A549 (cell line): Measurements from ENCODE around the gene PHOSPHO2.

Experiments used
- HOXB13 ChIP-seq: fragments of 250-450 bp; sonication (Bioruptor Pico); IDR thresholded peaks from 2 replicates; pipeline ENCODE4 v1.5.0; 2020; ENCODE audit warnings: low read depth, mild to moderate bottlenecking, moderate library complexity
- KDM5A ChIP-seq: fragments of 200-600 bp; sonication (generic); IDR thresholded peaks from 2 replicates; pipeline ENCODE4 v1.6.1; 2016; ENCODE audit warnings: antibody characterized with exemption, mild to moderate bottlenecking
- NR3C1 ChIP-seq: fragments of >200 bp; sonication (Bioruptor Twin); formaldehyde crosslinking; IDR thresholded peaks from 3 replicates; pipeline ENCODE4 v1.6.1; 2017
- POLR2A ChIP-seq: IDR thresholded peaks from 2 replicates; pipeline ENCODE4 v1.6.1; 2012; ENCODE audit warnings: mild to moderate bottlenecking, low read length
- SMC3 ChIP-seq: fragments of >200 bp; sonication (Bioruptor Twin); formaldehyde crosslinking; IDR thresholded peaks from 3 replicates; pipeline ENCODE4 v1.6.1; 2018; ENCODE audit warnings: inconsistent platforms
- TF ChIP-seq, protein P1 (sequence below): fragments of >200 bp; sonication (Bioruptor Twin); formaldehyde crosslinking; IDR thresholded peaks from 3 replicates; pipeline ENCODE4 v1.5.1; 2016

DNA sequence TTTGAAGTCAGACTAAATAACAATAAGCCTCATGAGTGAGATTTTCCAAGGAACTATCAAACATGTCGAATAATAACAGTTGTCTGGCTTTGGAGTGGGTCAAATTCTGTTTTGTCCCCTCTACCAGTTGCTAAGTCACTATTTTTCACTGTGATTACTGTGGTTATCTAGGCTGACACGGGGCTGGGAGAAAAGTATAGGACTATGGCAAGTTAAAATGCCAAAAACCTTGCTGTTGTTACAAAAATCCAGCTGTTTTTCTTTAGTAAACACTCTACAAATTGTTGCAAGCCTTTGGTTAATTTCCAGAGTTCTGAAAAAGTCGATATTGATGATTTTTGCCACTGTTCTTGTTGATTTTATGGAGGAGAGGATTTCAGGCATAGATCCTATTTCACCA is 1.6 kb upstream of the PHOSPHO2 start:
- TF ChIP-seq HOXB13 (CRISPR knock-in tag): no peak
- no peak for TF ChIP-seq POLR2A
- TF ChIP-seq, protein P1, sequence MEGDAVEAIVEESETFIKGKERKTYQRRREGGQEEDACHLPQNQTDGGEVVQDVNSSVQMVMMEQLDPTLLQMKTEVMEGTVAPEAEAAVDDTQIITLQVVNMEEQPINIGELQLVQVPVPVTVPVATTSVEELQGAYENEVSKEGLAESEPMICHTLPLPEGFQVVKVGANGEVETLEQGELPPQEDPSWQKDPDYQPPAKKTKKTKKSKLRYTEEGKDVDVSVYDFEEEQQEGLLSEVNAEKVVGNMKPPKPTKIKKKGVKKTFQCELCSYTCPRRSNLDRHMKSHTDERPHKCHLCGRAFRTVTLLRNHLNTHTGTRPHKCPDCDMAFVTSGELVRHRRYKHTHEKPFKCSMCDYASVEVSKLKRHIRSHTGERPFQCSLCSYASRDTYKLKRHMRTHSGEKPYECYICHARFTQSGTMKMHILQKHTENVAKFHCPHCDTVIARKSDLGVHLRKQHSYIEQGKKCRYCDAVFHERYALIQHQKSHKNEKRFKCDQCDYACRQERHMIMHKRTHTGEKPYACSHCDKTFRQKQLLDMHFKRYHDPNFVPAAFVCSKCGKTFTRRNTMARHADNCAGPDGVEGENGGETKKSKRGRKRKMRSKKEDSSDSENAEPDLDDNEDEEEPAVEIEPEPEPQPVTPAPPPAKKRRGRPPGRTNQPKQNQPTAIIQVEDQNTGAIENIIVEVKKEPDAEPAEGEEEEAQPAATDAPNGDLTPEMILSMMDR: no peak
- TF ChIP-seq SMC3: no peak
- TF ChIP-seq NR3C1: no peak
- TF ChIP-seq KDM5A: no peak
